Calu3 (cell line): ENCODE data around the gene GALNT11. TPM values are rescaled to one million over a fixed set of nuclear protein-coding genes. Genes with fewer than 3 reads are reported as not detected.

ENCODE experiments used
- BruUV-seq: library from RNA; stranded (reverse); fragments of 400-500 nt; replicated peaks from 2 replicates; lab custom pipeline; 2021; lab: Mats Ljungman, UMichigan
- CTCF ChIA-PET: fragments of 300-600 bp; sonication (Branson Sonifier 250); formaldehyde crosslinking; loops from one replicate; lab custom pipeline; 2022; ENCODE audit warnings: antibody characterized with exemption; lab: Charles Lee
- DNase-seq: peaks from one replicate; pipeline ENCODE4 v3.0.0; 2022
- H3K27ac Mint-ChIP-seq: one replicate; pipeline ENCODE4 v1.8.0; 2022; ENCODE audit warnings: mixed read lengths; ENCODE audit not compliant: unreplicated experiment
- H3K27me3 Mint-ChIP-seq: one replicate; pipeline ENCODE4 v1.8.0; 2022; ENCODE audit warnings: mixed read lengths; ENCODE audit not compliant: unreplicated experiment
- H3K36me3 Mint-ChIP-seq: one replicate; pipeline ENCODE4 v1.8.0; 2022; ENCODE audit warnings: mild to moderate bottlenecking, moderate library complexity, mixed read lengths; ENCODE audit not compliant: insufficient read depth, unreplicated experiment
- H3K4me1 Mint-ChIP-seq: one replicate; pipeline ENCODE4 v1.8.0; 2022; ENCODE audit warnings: mild to moderate bottlenecking, low read depth, mixed read lengths; ENCODE audit not compliant: unreplicated experiment
- H3K4me3 Mint-ChIP-seq: one replicate; pipeline ENCODE4 v1.8.0; 2022; ENCODE audit warnings: mild to moderate bottlenecking, low read depth, moderate library complexity, mixed read lengths; ENCODE audit not compliant: unreplicated experiment
- H3K9me3 Mint-ChIP-seq: one replicate; pipeline ENCODE4 v1.8.0; 2022; ENCODE audit warnings: low read depth, mixed read lengths; ENCODE audit not compliant: unreplicated experiment
- CTCF ChIP-seq: fragments of 200-600 bp; IDR thresholded peaks from one replicate; pipeline ENCODE4 v1.8.0; 2022; ENCODE audit warnings: antibody characterized with exemption; ENCODE audit not compliant: unreplicated experiment
- intact Hi-C: fragments of 100-400 bp; cut with micrococcal nuclease; formaldehyde crosslinking; loops from one replicate; pipeline ENCODE4 v1.10.0; 2022; ENCODE audit not compliant: unreplicated experiment
- total RNA-seq: library from RNA; stranded (reverse); gene quantifications from 2 replicates; pipeline ENCODE4 v1.2.3, GENCODE V29; 2022

GALNT11 gene
- total RNA-seq, 1 experiment from 2014 or later = 19.7 TPM

DNA sequence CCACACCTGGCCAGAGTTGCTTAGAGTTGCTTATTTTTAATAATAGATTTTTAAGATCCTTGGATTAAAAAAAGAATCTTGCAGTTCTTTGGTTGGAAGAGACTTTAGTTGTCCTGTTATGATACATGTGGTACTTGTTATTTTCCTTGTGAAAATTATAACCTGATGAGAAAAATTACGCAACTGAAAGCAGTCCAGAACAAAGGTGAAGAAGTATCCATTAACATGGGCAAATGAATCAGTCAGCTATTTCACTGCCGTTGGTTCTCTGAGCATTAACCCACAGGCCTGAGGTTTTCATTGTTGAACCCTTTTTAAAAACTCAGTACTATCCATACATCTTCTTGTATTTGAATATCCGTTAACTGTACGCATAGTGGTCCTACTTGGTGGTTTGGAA is 68.2 kb downstream of the GALNT11 start:
- no peak for DNase-seq
- H3K4me1 Mint-ChIP-seq = no peaks in the 10 kb centered on the region
- no peaks in the 10 kb centered on the region for H3K36me3 Mint-ChIP-seq
- H3K27ac Mint-ChIP-seq = no peak overlapping the region
- CTCF ChIA-PET = interaction anchor here (0.5 to 0.6 kb wide), 2 partner anchors 14 to 69 kb away, joined by 3 read pairs; no protein-coding TSS in a partner anchor
- TF ChIP-seq CTCF = no peak
- intact Hi-C loops = no loop called here
- H3K9me3 Mint-ChIP-seq = peaks cover 3% of the 10 kb centered on the region
- BruUV-seq = no TSS peak
- no peak overlapping the region for H3K4me3 Mint-ChIP-seq
- no peaks in the 10 kb centered on the region for H3K27me3 Mint-ChIP-seq

DNA sequence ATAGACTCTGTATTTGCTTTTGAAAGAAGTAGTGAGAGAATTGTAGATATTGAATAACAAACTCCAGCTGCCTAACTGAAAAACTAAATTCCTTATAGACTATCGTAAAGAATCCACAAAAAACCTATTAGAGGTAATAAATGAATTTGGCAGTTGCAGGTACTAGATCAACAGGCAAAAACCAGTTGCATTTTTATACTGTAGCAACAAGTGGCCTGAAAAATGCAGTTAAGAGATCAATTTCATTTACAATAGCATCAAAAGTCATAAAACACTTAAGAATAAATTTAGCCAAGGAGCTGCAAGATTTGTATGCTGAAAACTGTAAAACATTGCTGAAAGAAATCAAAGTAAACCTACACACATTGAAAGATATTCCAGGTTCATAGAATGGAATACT is 70.3 kb downstream of the GALNT11 start:
- H3K27ac Mint-ChIP-seq = no peak overlapping the region
- no peak overlapping the region for H3K4me3 Mint-ChIP-seq
- H3K27me3 Mint-ChIP-seq = no peaks in the 10 kb centered on the region
- peaks cover under 1% of the 10 kb centered on the region for H3K9me3 Mint-ChIP-seq
- no TSS peak for BruUV-seq
- DNase-seq = no peak
- CTCF ChIA-PET = no interaction called here
- TF ChIP-seq CTCF = no peak
- H3K4me1 Mint-ChIP-seq = no peaks in the 10 kb centered on the region
- H3K36me3 Mint-ChIP-seq = no peaks in the 10 kb centered on the region
- intact Hi-C loops = no loop called here

- no TSS peak for BruUV-seq
- H3K27me3 Mint-ChIP-seq = no peaks in the 10 kb centered on the region
Measured at GRCh38 chr7:152097330-152097729, 71.9 kb downstream of the GALNT11 start.

DNA sequence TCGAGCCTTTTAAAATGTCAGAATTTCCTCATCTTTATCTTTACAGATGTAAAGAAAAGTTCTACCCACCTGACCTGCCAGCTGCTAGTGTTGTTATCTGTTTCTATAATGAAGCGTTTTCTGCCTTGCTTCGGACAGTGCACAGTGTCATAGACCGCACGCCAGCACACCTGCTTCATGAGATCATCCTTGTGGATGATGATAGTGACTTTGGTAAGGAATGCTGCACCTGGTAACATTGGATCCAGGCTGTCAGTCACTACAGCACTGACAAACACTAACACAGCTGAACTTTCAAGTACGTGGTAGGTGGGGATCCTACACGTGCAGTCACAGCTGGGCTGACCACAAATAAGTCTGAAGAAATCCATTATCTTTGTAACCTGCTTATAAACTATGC is 77.6 kb downstream of the GALNT11 start:
- H3K9me3 Mint-ChIP-seq = no peaks in the 10 kb centered on the region
- no peak for DNase-seq
- TF ChIP-seq CTCF = no peak
- no TSS peak for BruUV-seq
- peaks cover 18% of the 10 kb centered on the region for H3K36me3 Mint-ChIP-seq
- no peaks in the 10 kb centered on the region for H3K4me1 Mint-ChIP-seq
- CTCF ChIA-PET = no interaction called here
- H3K27me3 Mint-ChIP-seq = no peaks in the 10 kb centered on the region
- H3K4me3 Mint-ChIP-seq = no peak overlapping the region
- intact Hi-C loops = no loop called here
- no peak overlapping the region for H3K27ac Mint-ChIP-seq

More at GRCh38 chr7:152097330-152097729, 71.9 kb downstream of the GALNT11 start:
- H3K4me1 Mint-ChIP-seq = no peaks in the 10 kb centered on the region
- no peak overlapping the region for H3K27ac Mint-ChIP-seq
- no peak for TF ChIP-seq CTCF
- no peak overlapping the region for H3K4me3 Mint-ChIP-seq
- CTCF ChIA-PET = no interaction called here
- DNase-seq = no peak
- no peaks in the 10 kb centered on the region for H3K9me3 Mint-ChIP-seq
- intact Hi-C loops = no loop called here
- H3K36me3 Mint-ChIP-seq = peaks cover under 1% of the 10 kb centered on the region
